ENCODE measurements around the gene EPC2.

EPC2 gene

GRCh38 chr2:148622366-148622765, 22.2 kb upstream of the EPC2 start:
- Histone ChIP-seq H3K4me2 (ENCODE audit: low read depth, low read length, poor library complexity, severe bottlenecking) (no peak overlapping the region), H2AFZ (ENCODE audit: low read length) (no peak overlapping the region)

GRCh38 chr2:148623086-148623485, 21.5 kb upstream of the EPC2 start:
- H3K79me2 ChIP-seq (ENCODE audit: insufficient read depth, low read length), result no peaks in the 10 kb centered on the region
- no peak overlapping the region for H3K4me2 ChIP-seq (ENCODE audit: low read depth, low read length, poor library complexity, severe bottlenecking)
- H3F3A ChIP-seq (ENCODE audit: low read depth), result no peaks in the 10 kb centered on the region
- TF ChIP-seq CTCF (conservative IDR thresholded peaks at IDR 0.05; ENCODE audit: low read length), result no peak
- no peak overlapping the region for H2AFZ ChIP-seq (ENCODE audit: low read length)
- H3K9me2 ChIP-seq (replicated peaks; ENCODE audit: low read depth, low read length), result no peaks in the 10 kb centered on the region
- no peak overlapping the region for H3K9ac ChIP-seq (ENCODE audit: low read depth, low read length, poor library complexity, severe bottlenecking)
- no peaks in the 10 kb centered on the region for H3K4me1 ChIP-seq (ENCODE audit: insufficient read depth, low read length, poor library complexity, severe bottlenecking)
- H4K20me1 ChIP-seq (ENCODE audit: insufficient read depth, low read length, poor library complexity, severe bottlenecking), result no peaks in the 10 kb centered on the region
- H3K36me3 ChIP-seq (ENCODE audit: insufficient read depth, low read length), result no peaks in the 10 kb centered on the region
- no peaks in the 10 kb centered on the region for H3K27me3 ChIP-seq (ENCODE audit: insufficient read depth, low read length, poor library complexity, severe bottlenecking)
- H3K4me3 ChIP-seq (ENCODE audit: low read length, poor library complexity, severe bottlenecking), result no peak overlapping the region
- no peaks in the 10 kb centered on the region for H3K9me3 ChIP-seq (ENCODE audit: insufficient read depth, low read depth, low read length)

More at GRCh38 chr2:148622366-148622765, 22.2 kb upstream of the EPC2 start:
- Histone ChIP-seq H3F3A (ENCODE audit: low read depth) (no peaks in the 10 kb centered on the region), H3K9me3 (ENCODE audit: insufficient read depth, low read depth, low read length) (no peaks in the 10 kb centered on the region), H3K79me2 (ENCODE audit: insufficient read depth, low read length) (no peaks in the 10 kb centered on the region), H4K20me1 (ENCODE audit: insufficient read depth, low read length, poor library complexity, severe bottlenecking) (no peaks in the 10 kb centered on the region), H3K27me3 (ENCODE audit: insufficient read depth, low read length, poor library complexity, severe bottlenecking) (no peaks in the 10 kb centered on the region), H3K9me2 (replicated peaks; ENCODE audit: low read depth, low read length) (no peaks in the 10 kb centered on the region), H3K36me3 (ENCODE audit: insufficient read depth, low read length) (no peaks in the 10 kb centered on the region), H3K4me1 (ENCODE audit: insufficient read depth, low read length, poor library complexity, severe bottlenecking) (no peaks in the 10 kb centered on the region), H3K9ac (ENCODE audit: low read depth, low read length, poor library complexity, severe bottlenecking) (no peak overlapping the region), H3K4me3 (ENCODE audit: low read length, poor library complexity, severe bottlenecking) (no peak overlapping the region)
- TF ChIP-seq EZH2phosphoT487 (IDR thresholded peaks at IDR 0.05; ENCODE audit: borderline replicate concordance) (no peak), CTCF (conservative IDR thresholded peaks at IDR 0.05; ENCODE audit: low read length) (no peak)

- H3K27me3 ChIP-seq (ENCODE audit: insufficient read depth, low read length, poor library complexity, severe bottlenecking), result no peaks in the 10 kb centered on the region
- no peak overlapping the region for H2AFZ ChIP-seq (ENCODE audit: low read length)
- no peaks in the 10 kb centered on the region for H3K9me2 ChIP-seq (replicated peaks; ENCODE audit: low read depth, low read length)
- no peaks in the 10 kb centered on the region for H3K79me2 ChIP-seq (ENCODE audit: insufficient read depth, low read length)
- no peaks in the 10 kb centered on the region for H3K36me3 ChIP-seq (ENCODE audit: insufficient read depth, low read length)
- H3K9ac ChIP-seq (ENCODE audit: low read depth, low read length, poor library complexity, severe bottlenecking), result no peak overlapping the region
- no peaks in the 10 kb centered on the region for H3K9me3 ChIP-seq (ENCODE audit: insufficient read depth, low read depth, low read length)
- TF ChIP-seq EZH2phosphoT487 (IDR thresholded peaks at IDR 0.05; ENCODE audit: borderline replicate concordance), result no peak
- no peak for TF ChIP-seq CTCF (conservative IDR thresholded peaks at IDR 0.05; ENCODE audit: low read length)
- no peak overlapping the region for H3K4me2 ChIP-seq (ENCODE audit: low read depth, low read length, poor library complexity, severe bottlenecking)
- no peak overlapping the region for H3K4me3 ChIP-seq (ENCODE audit: low read length, poor library complexity, severe bottlenecking)
- H3F3A ChIP-seq (ENCODE audit: low read depth), result no peaks in the 10 kb centered on the region
- H3K4me1 ChIP-seq (ENCODE audit: insufficient read depth, low read length, poor library complexity, severe bottlenecking), result peaks cover 7% of the 10 kb centered on the region
- H4K20me1 ChIP-seq (ENCODE audit: insufficient read depth, low read length, poor library complexity, severe bottlenecking), result no peaks in the 10 kb centered on the region
Measured at GRCh38 chr2:148627224-148627623, 17.3 kb upstream of the EPC2 start.
